Stimulated activated CD4-positive, alpha-beta T cell treated with anti-CD3 and anti-CD28 coated beads, Interleukin-4, amount 100 ng/mL, for 1 hour (primary cell): Measurements from ENCODE around the gene TNS1.
"Not testable (repeated sequence)": the region's sequence is repeated elsewhere in the genome, so short reads cannot be mapped to it uniquely, and the experiment has no call there.

Experiments
- DNase-seq: peaks from one replicate; pipeline ENCODE4 v3.0.0-alpha.2; 2020

Gene TNS1

GRCh38 chr2:217825469-217826235 is 177.1 kb downstream of the TNS1 start:
- no peak for DNase-seq

- no peak for DNase-seq
Measured at GRCh38 chr2:217824223-217824622, 178.6 kb downstream of the TNS1 start.

GRCh38 chr2:217823626-217824025 is 179.2 kb downstream of the TNS1 start:
- DNase-seq = no peak

GRCh38 chr2:217822296-217823252 is 180.2 kb downstream of the TNS1 start:
- DNase-seq = no peak

GRCh38 chr2:217821536-217822147 is 181.2 kb downstream of the TNS1 start:
- no peak for DNase-seq

- DNase-seq = no peak
Measured at GRCh38 chr2:217820904-217821303, 181.9 kb downstream of the TNS1 start.

GRCh38 chr2:217820091-217820819 is 182.5 kb downstream of the TNS1 start:
- no peak for DNase-seq

- no peak for DNase-seq
Measured at GRCh38 chr2:217818293-217818850, 184.4 kb downstream of the TNS1 start.

- DNase-seq = no peak
Measured at GRCh38 chr2:217817466-217818292, 185.1 kb downstream of the TNS1 start.

- no peak for DNase-seq
Measured at GRCh38 chr2:217816396-217816869, 186.4 kb downstream of the TNS1 start.

GRCh38 chr2:217813828-217814227 is 189.0 kb downstream of the TNS1 start:
- no peak for DNase-seq

GRCh38 chr2:217812170-217812569 is 190.6 kb downstream of the TNS1 start:
- no peak for DNase-seq

GRCh38 chr2:217810260-217810659 is 192.5 kb downstream of the TNS1 start:
- no peak for DNase-seq

GRCh38 chr2:217809736-217810135 is 193.1 kb downstream of the TNS1 start:
- no peak for DNase-seq

GRCh38 chr2:217808967-217809366 is 193.8 kb downstream of the TNS1 start:
- not testable (repeated sequence) for DNase-seq

GRCh38 chr2:217808326-217808725 is 194.5 kb downstream of the TNS1 start:
- DNase-seq = no peak

GRCh38 chr2:217807753-217808152 is 195.0 kb downstream of the TNS1 start:
- DNase-seq = no peak

- no peak for DNase-seq
Measured at GRCh38 chr2:217807025-217807424, 195.8 kb downstream of the TNS1 start.

GRCh38 chr2:217806482-217806765 is 196.4 kb downstream of the TNS1 start:
- no peak for DNase-seq

- no peak for DNase-seq
Measured at GRCh38 chr2:217805668-217806481, 196.9 kb downstream of the TNS1 start.
